ENCODE results near the gene INPP5A.

DNA sequence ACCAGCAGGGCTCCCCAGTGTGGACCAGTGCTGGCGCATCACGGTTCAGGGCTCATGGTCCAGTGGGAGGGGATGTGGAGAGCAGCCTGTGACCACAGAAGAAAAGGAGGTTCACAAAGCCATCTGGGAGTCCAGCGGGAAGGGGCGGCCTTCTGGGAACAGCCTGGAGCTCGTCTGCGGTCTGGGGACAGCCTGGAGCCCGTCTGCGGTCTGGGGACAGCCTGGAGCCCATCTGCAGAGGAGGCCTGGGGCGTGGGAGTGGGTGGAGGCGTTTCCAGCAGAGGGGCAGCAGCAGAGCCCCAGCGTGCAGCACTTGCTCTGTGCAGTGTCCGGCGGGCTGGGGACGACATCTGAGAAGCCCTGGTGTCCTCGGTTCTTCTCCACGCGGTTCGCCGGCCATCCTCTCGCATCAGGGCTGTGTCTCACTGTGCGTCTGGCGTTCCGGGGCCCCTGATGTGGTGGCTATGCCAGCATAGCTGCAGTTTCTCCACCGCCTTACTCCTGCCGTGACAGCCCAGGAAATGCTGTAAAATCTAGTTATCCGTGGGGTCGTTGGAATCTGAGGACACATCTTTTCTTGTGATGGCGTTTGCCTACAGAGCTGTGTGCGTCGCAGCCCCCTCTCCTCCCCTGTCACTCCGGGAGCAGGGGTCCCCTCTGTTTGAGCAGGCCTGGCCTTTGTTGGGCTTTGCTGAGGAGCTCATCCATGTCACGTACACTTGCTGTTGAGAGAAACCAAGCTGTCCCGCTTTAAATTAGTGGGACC, 104.6 kb downstream of the INPP5A start:
- TF ChIP-seq CHD4 (IDR thresholded peaks at IDR 0.05; ENCODE audit: insufficient read depth, insufficient replicate concordance, low read depth, low read length, poor library complexity, severe bottlenecking): no peak
- TF ChIP-seq SMARCB1 (IDR thresholded peaks at IDR 0.05; ENCODE audit: insufficient read length, low read depth): no peak
- TF ChIP-seq, protein P1, sequence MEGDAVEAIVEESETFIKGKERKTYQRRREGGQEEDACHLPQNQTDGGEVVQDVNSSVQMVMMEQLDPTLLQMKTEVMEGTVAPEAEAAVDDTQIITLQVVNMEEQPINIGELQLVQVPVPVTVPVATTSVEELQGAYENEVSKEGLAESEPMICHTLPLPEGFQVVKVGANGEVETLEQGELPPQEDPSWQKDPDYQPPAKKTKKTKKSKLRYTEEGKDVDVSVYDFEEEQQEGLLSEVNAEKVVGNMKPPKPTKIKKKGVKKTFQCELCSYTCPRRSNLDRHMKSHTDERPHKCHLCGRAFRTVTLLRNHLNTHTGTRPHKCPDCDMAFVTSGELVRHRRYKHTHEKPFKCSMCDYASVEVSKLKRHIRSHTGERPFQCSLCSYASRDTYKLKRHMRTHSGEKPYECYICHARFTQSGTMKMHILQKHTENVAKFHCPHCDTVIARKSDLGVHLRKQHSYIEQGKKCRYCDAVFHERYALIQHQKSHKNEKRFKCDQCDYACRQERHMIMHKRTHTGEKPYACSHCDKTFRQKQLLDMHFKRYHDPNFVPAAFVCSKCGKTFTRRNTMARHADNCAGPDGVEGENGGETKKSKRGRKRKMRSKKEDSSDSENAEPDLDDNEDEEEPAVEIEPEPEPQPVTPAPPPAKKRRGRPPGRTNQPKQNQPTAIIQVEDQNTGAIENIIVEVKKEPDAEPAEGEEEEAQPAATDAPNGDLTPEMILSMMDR (IDR thresholded peaks at IDR 0.05 in 2 of 3, conservative IDR thresholded peaks at IDR 0.05 in 1 of 3; ENCODE audit: insufficient read depth in 2 of 3, low read depth in 1 of 3, low read length in 3 of 3): no peak
- TF ChIP-seq HNRNPH1 (optimal IDR thresholded peaks at IDR 0.05; ENCODE audit: low read depth, low read length): no peak
- TF ChIP-seq, protein P2, sequence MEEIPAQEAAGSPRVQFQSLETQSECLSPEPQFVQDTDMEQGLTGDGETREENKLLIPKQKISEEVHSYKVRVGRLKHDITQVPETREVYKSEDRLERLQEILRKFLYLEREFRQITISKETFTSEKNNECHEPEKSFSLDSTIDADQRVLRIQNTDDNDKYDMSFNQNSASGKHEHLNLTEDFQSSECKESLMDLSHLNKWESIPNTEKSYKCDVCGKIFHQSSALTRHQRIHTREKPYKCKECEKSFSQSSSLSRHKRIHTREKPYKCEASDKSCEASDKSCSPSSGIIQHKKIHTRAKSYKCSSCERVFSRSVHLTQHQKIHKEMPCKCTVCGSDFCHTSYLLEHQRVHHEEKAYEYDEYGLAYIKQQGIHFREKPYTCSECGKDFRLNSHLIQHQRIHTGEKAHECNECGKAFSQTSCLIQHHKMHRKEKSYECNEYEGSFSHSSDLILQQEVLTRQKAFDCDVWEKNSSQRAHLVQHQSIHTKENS (CRISPR knock-in tag; IDR thresholded peaks at IDR 0.05): no peak
- TF ChIP-seq, protein P3, sequence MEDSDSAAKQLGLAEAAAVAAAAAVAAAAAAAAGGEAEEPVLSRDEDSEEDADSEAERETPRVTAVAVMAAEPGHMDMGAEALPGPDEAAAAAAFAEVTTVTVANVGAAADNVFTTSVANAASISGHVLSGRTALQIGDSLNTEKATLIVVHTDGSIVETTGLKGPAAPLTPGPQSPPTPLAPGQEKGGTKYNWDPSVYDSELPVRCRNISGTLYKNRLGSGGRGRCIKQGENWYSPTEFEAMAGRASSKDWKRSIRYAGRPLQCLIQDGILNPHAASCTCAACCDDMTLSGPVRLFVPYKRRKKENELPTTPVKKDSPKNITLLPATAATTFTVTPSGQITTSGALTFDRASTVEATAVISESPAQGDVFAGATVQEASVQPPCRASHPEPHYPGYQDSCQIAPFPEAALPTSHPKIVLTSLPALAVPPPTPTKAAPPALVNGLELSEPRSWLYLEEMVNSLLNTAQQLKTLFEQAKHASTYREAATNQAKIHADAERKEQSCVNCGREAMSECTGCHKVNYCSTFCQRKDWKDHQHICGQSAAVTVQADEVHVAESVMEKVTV (CRISPR knock-in tag; IDR thresholded peaks at IDR 0.05): no peak
- no peak for TF ChIP-seq POLR2A (conservative IDR thresholded peaks at IDR 0.05)
- TF ChIP-seq, protein P4, sequence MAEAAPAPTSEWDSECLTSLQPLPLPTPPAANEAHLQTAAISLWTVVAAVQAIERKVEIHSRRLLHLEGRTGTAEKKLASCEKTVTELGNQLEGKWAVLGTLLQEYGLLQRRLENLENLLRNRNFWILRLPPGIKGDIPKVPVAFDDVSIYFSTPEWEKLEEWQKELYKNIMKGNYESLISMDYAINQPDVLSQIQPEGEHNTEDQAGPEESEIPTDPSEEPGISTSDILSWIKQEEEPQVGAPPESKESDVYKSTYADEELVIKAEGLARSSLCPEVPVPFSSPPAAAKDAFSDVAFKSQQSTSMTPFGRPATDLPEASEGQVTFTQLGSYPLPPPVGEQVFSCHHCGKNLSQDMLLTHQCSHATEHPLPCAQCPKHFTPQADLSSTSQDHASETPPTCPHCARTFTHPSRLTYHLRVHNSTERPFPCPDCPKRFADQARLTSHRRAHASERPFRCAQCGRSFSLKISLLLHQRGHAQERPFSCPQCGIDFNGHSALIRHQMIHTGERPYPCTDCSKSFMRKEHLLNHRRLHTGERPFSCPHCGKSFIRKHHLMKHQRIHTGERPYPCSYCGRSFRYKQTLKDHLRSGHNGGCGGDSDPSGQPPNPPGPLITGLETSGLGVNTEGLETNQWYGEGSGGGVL (CRISPR knock-in tag; IDR thresholded peaks at IDR 0.05): no peak
- no peak for TF ChIP-seq GTF2F1 (IDR thresholded peaks at IDR 0.05; ENCODE audit: low read depth, low read length)
- no peak for TF ChIP-seq RCOR1 (IDR thresholded peaks at IDR 0.05; ENCODE audit: borderline replicate concordance in 1 of 2, low read depth in 2 of 2, low read length in 2 of 2)
- no peak for TF ChIP-seq ZNF239 (CRISPR knock-in tag; IDR thresholded peaks at IDR 0.05)
- no peak for TF ChIP-seq CTBP1 (IDR thresholded peaks at IDR 0.05; ENCODE audit: borderline replicate concordance)
- TF ChIP-seq BHLHE40 (IDR thresholded peaks at IDR 0.05; ENCODE audit: low read length): no peak
- TF ChIP-seq, protein P5, sequence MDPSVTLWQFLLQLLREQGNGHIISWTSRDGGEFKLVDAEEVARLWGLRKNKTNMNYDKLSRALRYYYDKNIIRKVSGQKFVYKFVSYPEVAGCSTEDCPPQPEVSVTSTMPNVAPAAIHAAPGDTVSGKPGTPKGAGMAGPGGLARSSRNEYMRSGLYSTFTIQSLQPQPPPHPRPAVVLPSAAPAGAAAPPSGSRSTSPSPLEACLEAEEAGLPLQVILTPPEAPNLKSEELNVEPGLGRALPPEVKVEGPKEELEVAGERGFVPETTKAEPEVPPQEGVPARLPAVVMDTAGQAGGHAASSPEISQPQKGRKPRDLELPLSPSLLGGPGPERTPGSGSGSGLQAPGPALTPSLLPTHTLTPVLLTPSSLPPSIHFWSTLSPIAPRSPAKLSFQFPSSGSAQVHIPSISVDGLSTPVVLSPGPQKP (CRISPR knock-in tag; IDR thresholded peaks at IDR 0.05): no peak

Measured in K562 (cell line).